NCI-H2029 (cell line): Measurements from ENCODE around the gene HS3ST4.
A peak's percentile ranks its signal among the peaks of the same experiment; 100 is the strongest.

ENCODE experiments used
- DNase-seq: peaks from one replicate; lab custom pipeline; 2025; lab: John Stamatoyannopoulos, UW

HS3ST4 gene

GRCh38 chr16:25691519-25692091 is at the start of gene HS3ST4:
HS3ST4 (plus strand) TSS chr16:25691959.
- DNase-seq: no peak

GRCh38 chr16:25643633-25644032 is 48.1 kb upstream of the HS3ST4 start:
- no peak for DNase-seq

- no peak for DNase-seq
Measured at GRCh38 chr16:25656639-25657038, 35.1 kb upstream of the HS3ST4 start.

GRCh38 chr16:25676820-25677219 is 14.9 kb upstream of the HS3ST4 start:
- no peak for DNase-seq

GRCh38 chr16:25679511-25679910 is 12.2 kb upstream of the HS3ST4 start:
- no peak for DNase-seq

GRCh38 chr16:25689137-25689836 is 2.5 kb upstream of the HS3ST4 start:
- peak; percentile 47 for DNase-seq

GRCh38 chr16:25690552-25691143 is 1.1 kb upstream of the HS3ST4 start:
- no peak for DNase-seq

- no peak for DNase-seq
Measured at GRCh38 chr16:25692351-25692741, 587 bp downstream of the HS3ST4 start.

- no peak for DNase-seq
Measured at GRCh38 chr16:25692742-25693508, 1.2 kb downstream of the HS3ST4 start.

GRCh38 chr16:25693631-25694030 is 1.9 kb downstream of the HS3ST4 start:
- no peak for DNase-seq

GRCh38 chr16:25699069-25699468 is 7.3 kb downstream of the HS3ST4 start:
- no peak for DNase-seq

GRCh38 chr16:25700547-25700946 is 8.8 kb downstream of the HS3ST4 start:
- no peak for DNase-seq

GRCh38 chr16:25707553-25707952 is 15.8 kb downstream of the HS3ST4 start:
- DNase-seq: no peak

GRCh38 chr16:25707982-25708583 is 16.3 kb downstream of the HS3ST4 start:
- peak; percentile 5 for DNase-seq

- no peak for DNase-seq
Measured at GRCh38 chr16:25709213-25709612, 17.5 kb downstream of the HS3ST4 start.

- DNase-seq: no peak
Measured at GRCh38 chr16:25713785-25714570, 22.2 kb downstream of the HS3ST4 start.

GRCh38 chr16:25716186-25716585 is 24.4 kb downstream of the HS3ST4 start:
- DNase-seq: no peak

GRCh38 chr16:25721439-25721838 is 29.7 kb downstream of the HS3ST4 start:
- no peak for DNase-seq

- no peak for DNase-seq
Measured at GRCh38 chr16:25726430-25727098, 34.8 kb downstream of the HS3ST4 start.

GRCh38 chr16:25729188-25729915 is 37.6 kb downstream of the HS3ST4 start:
- no peak for DNase-seq
